HepG2 (cell line): ENCODE results near the gene TAOK3. TPM values are rescaled to one million over a fixed set of nuclear protein-coding genes. Genes with fewer than 3 reads are reported as not detected.

Source experiments
- ATAC-seq: fragments of 200-7000 bp; cut with Tn5 transposase; 3 replicates; pipeline ENCODE4 v1.9.1; 2020; ENCODE audit warnings: mild to moderate bottlenecking, moderate library complexity
- BruUV-seq: library from RNA; stranded (reverse); fragments of 400-500 nt; replicated peaks from 2 replicates; lab custom pipeline; 2021; lab: Mats Ljungman, UMichigan
- CTCF ChIA-PET: fragments of 300-600 bp; formaldehyde crosslinking; extraction: SDS; loops from one replicate; lab custom pipeline; 2021; ENCODE audit warnings: low total read pairs, inconsistent platforms, low intra/inter-chr PET ratio; lab: Yijun Ruan, JAX
- POLR2A ChIA-PET: fragments of 350-600 bp; sonication (Branson Sonifier 250); formaldehyde crosslinking; loops from one replicate; lab custom pipeline; 2020; ENCODE audit warnings: antibody characterized with exemption, inconsistent platforms; lab: Yijun Ruan, JAX
- DNase-seq: peaks from one replicate; pipeline ENCODE4 v3.0.0-alpha.2; 2015; ENCODE audit warnings: low spot score
- FAIRE-seq: peaks from 3 replicates; lab custom pipeline; 2011; peaks lifted over from hg19 to GRCh38; lab: Jason Lieb, UNC
- H2AFZ ChIP-seq: one replicate; pipeline ENCODE4 v1.6.1; 2011; ENCODE audit warnings: low read length, inconsistent platforms
- H3K27ac ChIP-seq: fragments of 300-600 bp; 3 replicates; pipeline ENCODE4 v1.8.0; 2011; ENCODE audit warnings: mixed run types, mild to moderate bottlenecking, mixed read lengths, low read length, inconsistent platforms; ENCODE audit not compliant: insufficient read depth; ENCODE audit errors: extremely low read length
- H3K27me3 ChIP-seq, 2 experiments: fragments of 200-600 bp in 1 of 2; 2 replicates in 1 of 2; 3 replicates in 1 of 2; pipeline versions ENCODE4 v1.6.0 to v1.8.0; 2011; ENCODE audit warnings: low read length in 2 of 2, mild to moderate bottlenecking in 2 of 2, moderate library complexity in 2 of 2, inconsistent platforms in 1 of 2; ENCODE audit not compliant: insufficient read depth in 2 of 2, control insufficient read depth in 1 of 2
- H3K36me3 ChIP-seq, 2 experiments: fragments of 200-600 bp in 1 of 2; replicated peaks in 1 of 2; 2 replicates in 1 of 2; 3 replicates in 1 of 2; pipeline versions ENCODE4 v1.5.1 to v1.8.0; 2011; ENCODE audit warnings: low read length in 2 of 2, inconsistent platforms in 1 of 2; ENCODE audit not compliant: insufficient read depth in 2 of 2, control insufficient read depth in 1 of 2
- H3K4me1 ChIP-seq: 2 replicates; pipeline ENCODE4 v1.5.1; 2012; ENCODE audit warnings: low read length, inconsistent platforms; ENCODE audit not compliant: insufficient read depth
- H3K4me2 ChIP-seq: 2 replicates; pipeline ENCODE4 v1.6.0; 2011; ENCODE audit warnings: low read depth, low read length, inconsistent platforms
- H3K4me3 ChIP-seq, 3 experiments: fragments of 200-600 bp in 1 of 3; sonication (generic), shearing (Covaris generic) in 1 of 3; replicated peaks in 1 of 3; 2 replicates each; pipeline ENCODE4 v1.5.1; 2011 to 2016; ENCODE audit warnings: low read length in 3 of 3, inconsistent platforms in 2 of 3, low read depth in 2 of 3, mild to moderate bottlenecking in 2 of 3, control low read depth in 1 of 3, mixed read lengths in 1 of 3; ENCODE audit not compliant: insufficient read depth in 1 of 3
- H3K79me2 ChIP-seq: one replicate; pipeline ENCODE4 v1.6.1; 2011; ENCODE audit warnings: low read length, inconsistent platforms; ENCODE audit not compliant: insufficient read depth
- H3K9ac ChIP-seq: 2 replicates; pipeline ENCODE4 v1.6.0; 2011; ENCODE audit warnings: mild to moderate bottlenecking, low read depth, low read length, inconsistent platforms; ENCODE audit not compliant: insufficient read depth
- H3K9me3 ChIP-seq: 2 replicates; pipeline ENCODE4 v1.5.1; 2012; ENCODE audit warnings: mild to moderate bottlenecking, low read length
- H4K20me1 ChIP-seq: 2 replicates; pipeline ENCODE4 v1.6.0; 2011; ENCODE audit warnings: inconsistent platforms, mild to moderate bottlenecking, low read length, moderate library complexity; ENCODE audit not compliant: insufficient read depth
- IKZF4 ChIP-seq: sonication (generic); formaldehyde crosslinking; IDR thresholded peaks from 2 replicates; pipeline ENCODE4 v1.5.1; 2020; ENCODE audit warnings: borderline replicate concordance, mild to moderate bottlenecking, low read depth, missing genetic modification reagents; ENCODE audit errors: not compliant biosample characterization
- MAFF ChIP-seq: IDR thresholded peaks from 2 replicates; pipeline ENCODE4 v1.6.1; 2011; ENCODE audit warnings: low read depth, low read length, improper control_type of control experiment
- MAFK ChIP-seq, 2 experiments: IDR thresholded peaks in 1 of 2; conservative IDR thresholded peaks in 1 of 2; 2 replicates each; pipeline ENCODE4 v1.6.1; 2011; ENCODE audit warnings: improper control_type of control experiment in 2 of 2, low read length in 2 of 2
- NFE2L2 ChIP-seq: fragments of 150-350 bp; IDR thresholded peaks from 2 replicates; pipeline ENCODE4 v1.6.1; 2014; ENCODE audit warnings: low read length
- NFKBIZ ChIP-seq: IDR thresholded peaks from 2 replicates; pipeline ENCODE4 v1.6.1; 2018; ENCODE audit warnings: missing genetic modification reagents, missing compliant biosample characterization
- PHB2 ChIP-seq: fragments of 450-650 bp; IDR thresholded peaks from 2 replicates; pipeline ENCODE4 v1.6.1; 2018; ENCODE audit not compliant: partially characterized antibody
- SAFB2 ChIP-seq: sonication (generic); formaldehyde crosslinking; IDR thresholded peaks from 2 replicates; pipeline ENCODE4 v1.5.1; 2020; ENCODE audit warnings: missing genetic modification reagents, low read depth, mild to moderate bottlenecking, borderline replicate concordance
- SP140L ChIP-seq: sonication (generic); formaldehyde crosslinking; IDR thresholded peaks from 2 replicates; pipeline ENCODE4 v1.4.0; 2020; ENCODE audit warnings: missing genetic modification reagents, borderline replicate concordance
- ZNF138 ChIP-seq: sonication (generic); formaldehyde crosslinking; IDR thresholded peaks from 2 replicates; pipeline ENCODE4 v1.5.0; 2020; ENCODE audit warnings: mild to moderate bottlenecking, low read depth, missing genetic modification reagents
- ZNF282 ChIP-seq: fragments of 450-650 bp; IDR thresholded peaks from 2 replicates; pipeline ENCODE4 v1.6.1; 2018; ENCODE audit not compliant: partially characterized antibody
- WGBS: methylation state at CpG from one replicate; pipeline ENCODE4 v1.1.6; 2017; ENCODE audit warnings: low lambda C conversion rate; 5-methylcytosine and 5-hydroxymethylcytosine counted together
- in situ Hi-C: cut with HindIII; loops from 2 replicates; pipeline ENCODE4 v1.10.0; 2017; ENCODE audit warnings: low pct_unique_long_range_greater_than_20kb; ENCODE audit not compliant: extremely low pct_ligation_motif_present
- intact Hi-C: fragments of 100-400 bp; cut with micrococcal nuclease; formaldehyde crosslinking; loops from one replicate; pipeline ENCODE4 v1.10.0; 2022; ENCODE audit not compliant: unreplicated experiment
- polyA plus RNA-seq, 8 experiments: library from polyadenylated mRNA; depleted of rRNA in 3 of 8; stranded (reverse) in 7 of 8; unstranded in 1 of 8; fragments of >200 nt; fragmentation: Illumina TruSeq in 4 of 8; extraction: Trizol in 4 of 8; gene quantifications; 2 replicates each; pipeline versions ENCODE4 v1.2.1 to v1.2.3, GENCODE V29; 2011 to 2016; ENCODE audit warnings: low read depth in 4 of 8, missing spikeins in 1 of 8, mixed read lengths in 1 of 8; ENCODE audit not compliant: insufficient read depth in 1 of 8
- total RNA-seq, 5 experiments: library from RNA; depleted of rRNA; stranded (reverse); fragments of >200 nt; fragmentation: Illumina TruSeq; extraction: Trizol; gene quantifications; 2 replicates each; pipeline ENCODE4 v1.2.3, GENCODE V29; 2016; ENCODE audit warnings: low read depth in 1 of 5
- TF ChIP-seq, protein P1 (sequence below): sonication (generic); formaldehyde crosslinking; IDR thresholded peaks from 2 replicates; pipeline ENCODE4 v1.5.1; 2020; ENCODE audit warnings: mild to moderate bottlenecking, moderate library complexity, missing genetic modification reagents
- TF ChIP-seq, protein P2 (sequence below): sonication (generic); formaldehyde crosslinking; IDR thresholded peaks from 2 replicates; pipeline ENCODE4 v1.9.0; 2021; ENCODE audit warnings: missing genetic modification reagents, mild to moderate bottlenecking, borderline replicate concordance
- TF ChIP-seq, protein P3 (sequence below): sonication (generic); formaldehyde crosslinking; IDR thresholded peaks from 2 replicates; pipeline ENCODE4 v1.5.0; 2020; ENCODE audit warnings: missing genetic modification reagents
- TF ChIP-seq, protein P4 (sequence below): sonication (generic); formaldehyde crosslinking; IDR thresholded peaks from 2 replicates; pipeline ENCODE4 v1.4.0; 2020; ENCODE audit warnings: mild to moderate bottlenecking, low read depth, missing genetic modification reagents

Gene TAOK3
- total and polyA plus RNA-seq, 2 of the 13 experiments (the other 11 are each of a cell fraction or from before 2014, with no cell fraction given): 10.4 to 12.3 TPM

DNA sequence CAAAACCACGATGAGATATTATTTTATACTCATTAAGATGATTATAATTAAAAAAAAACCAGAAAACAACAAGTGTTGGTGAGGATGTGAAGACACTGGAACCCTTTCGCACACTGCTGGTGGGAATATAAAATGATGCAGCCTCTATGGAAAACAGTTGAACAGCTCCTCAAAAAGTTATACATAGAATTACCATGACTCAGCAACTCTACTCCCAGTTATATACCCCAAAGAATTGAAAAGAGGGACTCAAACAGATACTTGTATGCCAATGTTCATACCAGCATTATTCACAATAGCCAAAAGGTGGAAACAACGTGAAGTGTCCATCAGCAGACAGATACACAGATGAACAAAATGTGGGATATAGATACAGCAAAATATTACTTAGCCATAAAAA lies 53.1 kb downstream of the TAOK3 start:
- 97% methylated on average over 3 of the region's 3 CpGs for WGBS
- DNase-seq: no peak
- Histone ChIP-seq H4K20me1 (no peaks in the 10 kb centered on the region), H3K36me3 (no peaks in the 10 kb centered on the region), H3K9ac (no peak overlapping the region), H3K4me3 (no peak overlapping the region), H2AFZ (no peak overlapping the region), H3K9me3 (no peaks in the 10 kb centered on the region), H3K4me2 (no peak overlapping the region), H3K27ac (no peak overlapping the region), H3K27me3 (no peaks in the 10 kb centered on the region), H3K4me1 (no peaks in the 10 kb centered on the region), H3K79me2 (no peaks in the 10 kb centered on the region)
- TF ChIP-seq ZNF282 (no peak), NFE2L2 (peak; percentile 69), MAFK (conservative IDR thresholded peaks at IDR 0.05 in 1 of 2, IDR thresholded peaks at IDR 0.05 in 1 of 2; ENCODE audit: low read length in 2 of 2) (peak; percentile 60 to 83; a peak in 3 of 4 replicates), MAFF (peak; percentile 71)
- ChIA-PET CTCF (no interaction called here), POLR2A (no interaction called here)
- BruUV-seq: no TSS peak
- FAIRE-seq: no peak
- in situ Hi-C loops: no loop called here
- ATAC-seq: no peak
- intact Hi-C loops: no loop called here

DNA sequence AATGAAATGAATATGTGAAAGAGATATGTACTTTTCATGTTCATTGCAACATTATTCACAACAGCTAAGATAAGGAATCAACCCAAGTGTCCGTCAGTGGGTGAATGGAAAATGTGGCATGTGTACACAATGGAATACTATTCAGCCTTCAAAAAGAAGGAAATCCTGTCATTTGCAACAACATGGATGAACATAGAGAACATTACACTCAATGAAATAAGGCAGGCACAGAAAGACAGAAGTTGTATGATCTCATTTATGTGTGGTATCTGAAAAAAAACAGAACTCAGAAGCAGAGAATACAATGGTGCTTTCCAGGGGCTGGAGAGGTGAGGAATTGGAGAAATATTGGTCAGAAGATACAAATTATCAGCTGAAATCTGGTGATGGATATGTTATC lies 54.0 kb downstream of the TAOK3 start:
- Histone ChIP-seq H3K9me3 (no peaks in the 10 kb centered on the region), H4K20me1 (no peaks in the 10 kb centered on the region), H3K9ac (no peak overlapping the region), H3K79me2 (no peaks in the 10 kb centered on the region), H3K27ac (no peak overlapping the region), H3K27me3 (no peaks in the 10 kb centered on the region), H3K4me3 (no peak overlapping the region), H3K4me1 (no peaks in the 10 kb centered on the region), H2AFZ (no peak overlapping the region), H3K36me3 (no peaks in the 10 kb centered on the region), H3K4me2 (no peak overlapping the region)
- POLR2A ChIA-PET: no interaction called here
- in situ Hi-C loops (no loop called here), intact Hi-C loops (no loop called here)
- FAIRE-seq: no peak
- no TSS peak for BruUV-seq
- no peak for DNase-seq
- 94% methylated on average over 1 of the region's 1 CpG for WGBS
- CTCF ChIA-PET: no interaction called here
- no peak for ATAC-seq
- TF ChIP-seq IKZF4 (CRISPR knock-in tag) (no peak), SAFB2 (CRISPR knock-in tag) (no peak), SP140L (CRISPR knock-in tag) (no peak), NFKBIZ (CRISPR knock-in tag) (no peak), PHB2 (no peak), ZNF138 (CRISPR knock-in tag) (no peak)
- TF ChIP-seq, protein P1, sequence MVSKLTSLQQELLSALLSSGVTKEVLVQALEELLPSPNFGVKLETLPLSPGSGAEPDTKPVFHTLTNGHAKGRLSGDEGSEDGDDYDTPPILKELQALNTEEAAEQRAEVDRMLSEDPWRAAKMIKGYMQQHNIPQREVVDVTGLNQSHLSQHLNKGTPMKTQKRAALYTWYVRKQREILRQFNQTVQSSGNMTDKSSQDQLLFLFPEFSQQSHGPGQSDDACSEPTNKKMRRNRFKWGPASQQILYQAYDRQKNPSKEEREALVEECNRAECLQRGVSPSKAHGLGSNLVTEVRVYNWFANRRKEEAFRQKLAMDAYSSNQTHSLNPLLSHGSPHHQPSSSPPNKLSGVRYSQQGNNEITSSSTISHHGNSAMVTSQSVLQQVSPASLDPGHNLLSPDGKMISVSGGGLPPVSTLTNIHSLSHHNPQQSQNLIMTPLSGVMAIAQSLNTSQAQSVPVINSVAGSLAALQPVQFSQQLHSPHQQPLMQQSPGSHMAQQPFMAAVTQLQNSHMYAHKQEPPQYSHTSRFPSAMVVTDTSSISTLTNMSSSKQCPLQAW (CRISPR knock-in tag): no peak
- TF ChIP-seq, protein P2, sequence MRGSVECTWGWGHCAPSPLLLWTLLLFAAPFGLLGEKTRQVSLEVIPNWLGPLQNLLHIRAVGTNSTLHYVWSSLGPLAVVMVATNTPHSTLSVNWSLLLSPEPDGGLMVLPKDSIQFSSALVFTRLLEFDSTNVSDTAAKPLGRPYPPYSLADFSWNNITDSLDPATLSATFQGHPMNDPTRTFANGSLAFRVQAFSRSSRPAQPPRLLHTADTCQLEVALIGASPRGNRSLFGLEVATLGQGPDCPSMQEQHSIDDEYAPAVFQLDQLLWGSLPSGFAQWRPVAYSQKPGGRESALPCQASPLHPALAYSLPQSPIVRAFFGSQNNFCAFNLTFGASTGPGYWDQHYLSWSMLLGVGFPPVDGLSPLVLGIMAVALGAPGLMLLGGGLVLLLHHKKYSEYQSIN: no peak
- TF ChIP-seq, protein P3, sequence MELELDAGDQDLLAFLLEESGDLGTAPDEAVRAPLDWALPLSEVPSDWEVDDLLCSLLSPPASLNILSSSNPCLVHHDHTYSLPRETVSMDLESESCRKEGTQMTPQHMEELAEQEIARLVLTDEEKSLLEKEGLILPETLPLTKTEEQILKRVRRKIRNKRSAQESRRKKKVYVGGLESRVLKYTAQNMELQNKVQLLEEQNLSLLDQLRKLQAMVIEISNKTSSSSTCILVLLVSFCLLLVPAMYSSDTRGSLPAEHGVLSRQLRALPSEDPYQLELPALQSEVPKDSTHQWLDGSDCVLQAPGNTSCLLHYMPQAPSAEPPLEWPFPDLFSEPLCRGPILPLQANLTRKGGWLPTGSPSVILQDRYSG (CRISPR knock-in tag): no peak
- TF ChIP-seq, protein P4, sequence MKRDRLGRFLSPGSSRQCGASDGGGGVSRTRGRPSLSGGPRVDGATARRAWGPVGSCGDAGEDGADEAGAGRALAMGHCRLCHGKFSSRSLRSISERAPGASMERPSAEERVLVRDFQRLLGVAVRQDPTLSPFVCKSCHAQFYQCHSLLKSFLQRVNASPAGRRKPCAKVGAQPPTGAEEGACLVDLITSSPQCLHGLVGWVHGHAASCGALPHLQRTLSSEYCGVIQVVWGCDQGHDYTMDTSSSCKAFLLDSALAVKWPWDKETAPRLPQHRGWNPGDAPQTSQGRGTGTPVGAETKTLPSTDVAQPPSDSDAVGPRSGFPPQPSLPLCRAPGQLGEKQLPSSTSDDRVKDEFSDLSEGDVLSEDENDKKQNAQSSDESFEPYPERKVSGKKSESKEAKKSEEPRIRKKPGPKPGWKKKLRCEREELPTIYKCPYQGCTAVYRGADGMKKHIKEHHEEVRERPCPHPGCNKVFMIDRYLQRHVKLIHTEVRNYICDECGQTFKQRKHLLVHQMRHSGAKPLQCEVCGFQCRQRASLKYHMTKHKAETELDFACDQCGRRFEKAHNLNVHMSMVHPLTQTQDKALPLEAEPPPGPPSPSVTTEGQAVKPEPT (CRISPR knock-in tag): no peak
